ENCODE data around the gene PLGRKT. TPM values are rescaled to one million over a fixed set of nuclear protein-coding genes. Genes with fewer than 3 reads are reported as not detected.
"Not testable (repeated sequence)": the region's sequence is repeated elsewhere in the genome, so short reads cannot be mapped to it uniquely, and the experiment has no call there.

PLGRKT gene
- total RNA-seq, 6 experiments from 2014 or later = 18.0 to 26.5 (median 21.4) TPM

DNA sequence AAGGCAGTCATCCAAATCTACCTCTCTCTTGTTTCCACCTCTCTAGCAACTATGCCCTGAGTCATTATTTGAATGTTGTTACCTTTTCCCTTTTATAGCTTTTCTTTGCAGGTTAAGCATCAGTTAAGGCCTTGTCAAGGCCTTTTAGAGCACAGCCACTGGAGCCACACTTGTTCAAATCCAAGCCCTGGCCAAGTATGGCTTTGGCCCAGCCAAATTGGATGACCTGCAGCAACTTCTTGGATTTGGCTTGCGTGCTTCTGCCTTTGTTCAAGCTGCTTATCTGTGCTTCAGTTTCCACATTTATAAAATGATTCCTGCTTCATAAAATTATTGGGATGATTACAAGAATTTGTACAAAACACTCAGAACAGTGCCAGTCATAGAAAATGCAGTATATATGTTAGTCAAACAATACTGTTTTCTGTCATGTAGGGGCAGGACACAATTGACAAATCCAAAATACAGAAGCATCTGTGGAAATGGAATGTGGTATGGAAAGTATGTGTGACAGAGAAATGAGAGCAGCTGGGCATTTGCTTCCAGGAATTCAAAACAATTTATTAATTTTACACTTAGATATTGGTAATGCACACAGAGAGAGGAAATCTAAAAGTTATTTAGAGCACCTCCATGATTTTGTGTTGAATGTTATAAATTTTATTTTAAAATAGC is 80.2 kb downstream of the PLGRKT start:
- Mint-ChIP-seq H3K4me1 (ENCODE audit: low read depth) (peaks cover 7% of the 10 kb centered on the region; the same call in 1 of the 2 replicates), H3K4me3 (no peak overlapping the region), H3K27ac (no peak overlapping the region), H3K36me3 (ENCODE audit: low read depth) (no peaks in the 10 kb centered on the region; the same call in 1 of the 2 replicates), H3K27me3 (ENCODE audit: insufficient read depth) (peaks cover 2% of the 10 kb centered on the region; the same call in 1 of the 2 replicates), H3K9me3 (no peaks in the 10 kb centered on the region)
- DNase-seq = no peak
- TF ChIP-seq, protein P1, sequence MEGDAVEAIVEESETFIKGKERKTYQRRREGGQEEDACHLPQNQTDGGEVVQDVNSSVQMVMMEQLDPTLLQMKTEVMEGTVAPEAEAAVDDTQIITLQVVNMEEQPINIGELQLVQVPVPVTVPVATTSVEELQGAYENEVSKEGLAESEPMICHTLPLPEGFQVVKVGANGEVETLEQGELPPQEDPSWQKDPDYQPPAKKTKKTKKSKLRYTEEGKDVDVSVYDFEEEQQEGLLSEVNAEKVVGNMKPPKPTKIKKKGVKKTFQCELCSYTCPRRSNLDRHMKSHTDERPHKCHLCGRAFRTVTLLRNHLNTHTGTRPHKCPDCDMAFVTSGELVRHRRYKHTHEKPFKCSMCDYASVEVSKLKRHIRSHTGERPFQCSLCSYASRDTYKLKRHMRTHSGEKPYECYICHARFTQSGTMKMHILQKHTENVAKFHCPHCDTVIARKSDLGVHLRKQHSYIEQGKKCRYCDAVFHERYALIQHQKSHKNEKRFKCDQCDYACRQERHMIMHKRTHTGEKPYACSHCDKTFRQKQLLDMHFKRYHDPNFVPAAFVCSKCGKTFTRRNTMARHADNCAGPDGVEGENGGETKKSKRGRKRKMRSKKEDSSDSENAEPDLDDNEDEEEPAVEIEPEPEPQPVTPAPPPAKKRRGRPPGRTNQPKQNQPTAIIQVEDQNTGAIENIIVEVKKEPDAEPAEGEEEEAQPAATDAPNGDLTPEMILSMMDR (IDR thresholded peaks at IDR 0.05) = no peak

- Mint-ChIP-seq H3K27ac (no peak overlapping the region), H3K27me3 (ENCODE audit: insufficient read depth) (peaks cover 2% of the 10 kb centered on the region; the same call in 1 of the 2 replicates), H3K4me3 (no peak overlapping the region), H3K4me1 (ENCODE audit: low read depth) (peaks cover 7% of the 10 kb centered on the region; the same call in 1 of the 2 replicates), H3K9me3 (no peaks in the 10 kb centered on the region), H3K36me3 (ENCODE audit: low read depth) (no peaks in the 10 kb centered on the region; the same call in 1 of the 2 replicates)
- TF ChIP-seq, protein P1 (IDR thresholded peaks at IDR 0.05) = no peak
- DNase-seq = no peak
Measured at GRCh38 chr9:5355817-5356216, 81.9 kb downstream of the PLGRKT start.

DNA sequence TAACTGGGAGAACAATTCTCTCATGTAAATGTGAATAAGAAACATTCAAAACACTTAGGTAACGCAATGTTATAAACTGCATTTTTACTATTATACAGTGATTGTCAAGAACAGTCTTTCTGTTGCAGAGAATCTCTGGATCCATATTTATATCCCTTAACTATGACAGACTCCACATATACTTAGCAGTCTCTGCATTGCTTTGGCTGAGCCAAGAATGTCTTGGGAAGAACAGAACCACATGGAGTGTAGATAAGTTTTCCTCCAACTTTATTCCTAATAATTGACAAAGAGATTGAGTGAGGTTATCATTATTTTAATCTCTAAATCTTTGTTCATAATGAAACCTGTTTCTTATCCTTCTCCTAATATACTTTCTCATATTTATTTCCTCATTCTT is 82.5 kb downstream of the PLGRKT start:
- Mint-ChIP-seq H3K27ac (no peak overlapping the region), H3K4me3 (no peak overlapping the region), H3K36me3 (ENCODE audit: low read depth) (no peaks in the 10 kb centered on the region; the same call in 1 of the 2 replicates), H3K4me1 (ENCODE audit: low read depth) (peaks cover 7% of the 10 kb centered on the region; the same call in 1 of the 2 replicates), H3K27me3 (ENCODE audit: insufficient read depth) (peaks cover 2% of the 10 kb centered on the region; the same call in 1 of the 2 replicates), H3K9me3 (no peaks in the 10 kb centered on the region)
- no peak for DNase-seq
- TF ChIP-seq, protein P1 (IDR thresholded peaks at IDR 0.05) = no peak

- H3K4me1 Mint-ChIP-seq (ENCODE audit: low read depth) = peaks cover 7% of the 10 kb centered on the region; the same call in 1 of the 2 replicates
- peaks cover 2% of the 10 kb centered on the region; the same call in 1 of the 2 replicates for H3K27me3 Mint-ChIP-seq (ENCODE audit: insufficient read depth)
- H3K4me3 Mint-ChIP-seq = no peak overlapping the region
- peaks cover 6% of the 10 kb centered on the region for H3K9me3 Mint-ChIP-seq
- no peak for DNase-seq
- H3K36me3 Mint-ChIP-seq (ENCODE audit: low read depth) = peaks cover 5% of the 10 kb centered on the region
- TF ChIP-seq, protein P1 (IDR thresholded peaks at IDR 0.05) = no peak
- H3K27ac Mint-ChIP-seq = no peak overlapping the region
Measured at GRCh38 chr9:5354184-5354583, 83.5 kb downstream of the PLGRKT start.

GRCh38 chr9:5352637-5353248 is 85.0 kb downstream of the PLGRKT start:
- Mint-ChIP-seq H3K9me3 (peaks cover 6% of the 10 kb centered on the region), H3K4me1 (ENCODE audit: low read depth) (peaks cover 7% of the 10 kb centered on the region; the same call in 1 of the 2 replicates), H3K4me3 (no peak overlapping the region), H3K36me3 (ENCODE audit: low read depth) (peaks cover 5% of the 10 kb centered on the region), H3K27ac (no peak overlapping the region), H3K27me3 (ENCODE audit: insufficient read depth) (peaks cover 2% of the 10 kb centered on the region; the same call in 1 of the 2 replicates)
- no peak for DNase-seq
- TF ChIP-seq, protein P1 (IDR thresholded peaks at IDR 0.05) = no peak

- H3K9me3 Mint-ChIP-seq = not testable (repeated sequence)
- H3K27me3 Mint-ChIP-seq (ENCODE audit: insufficient read depth) = peaks cover 17% of the 10 kb centered on the region
Measured at GRCh38 chr9:5338992-5339981, 98.4 kb downstream of the PLGRKT start, which contains the start of gene RLN1. Gene RLN1 (minus strand): TSS chr9:5339876. CDS start chr9:5339746, 130 bp downstream.

More at GRCh38 chr9:5338992-5339981, 98.4 kb downstream of the PLGRKT start, which contains the start of gene RLN1:
- H3K27ac Mint-ChIP-seq; H3K4me3 Mint-ChIP-seq; H3K4me1 Mint-ChIP-seq (ENCODE audit: low read depth); DNase-seq; H3K36me3 Mint-ChIP-seq (ENCODE audit: low read depth): not testable (repeated sequence)

Measured in HFFc6 (cell line).